ENCODE results near the gene AMMECR1. TPM values are rescaled to one million over a fixed set of nuclear protein-coding genes. Genes with fewer than 3 reads are reported as not detected.

The AMMECR1 gene
- total and polyA plus RNA-seq, 2 experiments from 2014 or later: 16.9 to 32.5 TPM

DNA sequence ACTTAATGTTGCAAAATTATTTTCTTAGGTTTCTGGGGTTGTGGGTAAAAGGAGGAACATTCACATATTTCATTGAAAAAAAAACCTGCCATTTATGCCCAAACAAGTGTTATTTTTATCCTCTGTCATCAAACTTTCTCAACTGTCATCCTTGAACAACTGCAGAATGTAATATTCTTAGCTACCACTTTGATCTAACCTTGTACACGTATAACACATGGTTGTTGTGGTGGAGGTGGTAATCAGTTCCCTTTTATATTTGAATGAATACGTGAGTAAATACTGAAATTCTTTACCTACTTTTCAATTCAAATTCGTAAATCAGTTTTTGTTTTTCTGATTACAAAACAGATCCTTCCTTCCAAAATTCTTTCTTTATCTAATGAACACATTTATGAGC lies 3.8 kb upstream of the AMMECR1 start (continued):
- TF ChIP-seq ZNF462 (CRISPR knock-in tag; IDR thresholded peaks at IDR 0.05) (no peak), ETS1 (IDR thresholded peaks at IDR 0.05) (no peak), JUNB (IDR thresholded peaks at IDR 0.05; ENCODE audit: unreplicated experiment) (no peak), POLR2AphosphoS5 (IDR thresholded peaks at IDR 0.05; ENCODE audit: low read depth) (no peak), CTCF (conservative IDR thresholded peaks at IDR 0.05; ENCODE audit: low read depth in 2 of 2) (no peak)

- no peaks in the 10 kb centered on the region for H3K36me3 ChIP-seq (ENCODE audit: insufficient read depth)
- peaks cover 31% of the 10 kb centered on the region for H3K4me1 ChIP-seq (ENCODE audit: insufficient read depth)
- peak overlapping the region; percentile 40; the same call in 1 of the 2 replicates for H3K27ac ChIP-seq (ENCODE audit: low read depth)
- H3F3A ChIP-seq (replicated peaks; ENCODE audit: low read depth): no peaks in the 10 kb centered on the region
- peaks cover 13% of the 10 kb centered on the region for H3K79me2 ChIP-seq (replicated peaks; ENCODE audit: insufficient read depth)
- ATAC-seq: no peak
- Mint-ChIP-seq H3K4me3 (no peak overlapping the region), H3K4me1 (peaks cover 44% of the 10 kb centered on the region), H3K36me3 (ENCODE audit: low read depth) (no peaks in the 10 kb centered on the region; the same call in 2 of the 3 replicates), H3K9me3 (no peaks in the 10 kb centered on the region; the same call in 2 of the 3 replicates), H3K27me3 (ENCODE audit: insufficient read depth, low read depth, poor library complexity) (no peaks in the 10 kb centered on the region), H3K27ac (peak overlapping the region; percentile 84)
- no peak overlapping the region for H3K4me3 ChIP-seq
- no peaks in the 10 kb centered on the region for H3K9me2 ChIP-seq (ENCODE audit: insufficient read depth)
- H4K20me1 ChIP-seq (replicated peaks; ENCODE audit: insufficient read depth): peaks cover 4% of the 10 kb centered on the region; the same call in 1 of the 2 replicates
- H2AFZ ChIP-seq: peak overlapping the region; percentile 6; the same call in 1 of the 2 replicates
- H3K27me3 ChIP-seq (ENCODE audit: insufficient read depth): no peaks in the 10 kb centered on the region
- peak overlapping the region; percentile 31; the same call in 1 of the 2 replicates for H3K4me2 ChIP-seq
- DNase-seq (ENCODE audit: low spot score): no peak
- TF ChIP-seq JUNB (IDR thresholded peaks at IDR 0.05; ENCODE audit: unreplicated experiment) (no peak), STAT1 (IDR thresholded peaks at IDR 0.05; ENCODE audit: unreplicated experiment) (no peak), ZNF331 (CRISPR knock-in tag; IDR thresholded peaks at IDR 0.05; ENCODE audit: low read depth) (no peak), REST (IDR thresholded peaks at IDR 0.05; ENCODE audit: unreplicated experiment) (no peak)
Observed at GRCh38 chrX:110321081-110321480, 3.2 kb upstream of the AMMECR1 start.

Data from GM23338 (cell line).